ENCODE measurements around the gene AP3B1. TPM values are rescaled to one million over a fixed set of nuclear protein-coding genes. Genes with fewer than 3 reads are reported as not detected.

AP3B1 gene
- total and polyA plus RNA-seq, 2 donors (not counting 1 experiment from before 2014, with no cell fraction given) = 26.8 to 58.9 TPM

GRCh38 chr5:78113689-78114264 is 180.7 kb downstream of the AP3B1 start:
- H3K4me2 ChIP-seq (replicated peaks; ENCODE audit: low read depth, low read length, poor library complexity, severe bottlenecking) = peak overlapping the region; percentile 70
- H3K9me3 Mint-ChIP-seq (ENCODE audit: insufficient read depth) = no peaks in the 10 kb centered on the region
- ChIA-PET POLR2A (interaction anchor here (0.6 kb wide), 1 partner anchor 1037 kb away, joined by 10 read pairs; no protein-coding TSS in a partner anchor), CTCF (interaction anchor here (0.6 to 0.9 kb wide), 2 partner anchors 10 to 12 kb away, joined by 3 read pairs; no protein-coding TSS in a partner anchor)
- H3K27me3 Mint-ChIP-seq = no peaks in the 10 kb centered on the region
- peaks cover 0 to 7% (median 0%) of the 10 kb centered on the region in 3 donors for H3K9me3 ChIP-seq (ENCODE audit: control extremely low read depth in 1 of 3, control insufficient read depth in 2 of 3, insufficient read depth in 1 of 3, low read length in 2 of 3)
- H3K36me3 ChIP-seq (replicated peaks in 1 of 2; ENCODE audit: control extremely low read depth in 1 of 2, control insufficient read depth in 1 of 2, extremely low read depth in 1 of 2, insufficient read depth in 2 of 2, low read length in 1 of 2) = no peaks in the 10 kb centered on the region
- H2AFZ ChIP-seq (ENCODE audit: insufficient read depth, low read depth, low read length, poor library complexity, severe bottlenecking) = peak overlapping the region; percentile 58
- H3K4me3 Mint-ChIP-seq = peak overlapping the region; percentile 81
- WGBS (ENCODE audit: insufficient coverage) = 17% methylated on average over 2 of the region's 5 CpGs
- H3K27ac Mint-ChIP-seq = peak overlapping the region; percentile 75
- H3K4me1 ChIP-seq (ENCODE audit: control insufficient read depth in 2 of 2, insufficient read depth in 2 of 2, low read length in 2 of 2) = peaks cover 44 to 55% of the 10 kb centered on the region in 2 donors
- peak overlapping the region; percentile 57 for H3K9ac ChIP-seq (ENCODE audit: low read length)
- peak; percentile 60 for ATAC-seq (ENCODE audit: low read depth)
- TF ChIP-seq EZH2 (IDR thresholded peaks at IDR 0.05; ENCODE audit: borderline replicate concordance, insufficient read depth, low read depth, low read length, poor library complexity, severe bottlenecking) (no peak), CTCF (IDR thresholded peaks at IDR 0.05) (no peak)
- H3K27ac ChIP-seq (ENCODE audit: low read length in 2 of 2) = peak overlapping the region; percentile 58 to 83
- H3K79me2 ChIP-seq (ENCODE audit: control insufficient read depth, insufficient read depth, low read length) = peaks cover 44% of the 10 kb centered on the region
- H3K4me1 Mint-ChIP-seq = peaks cover 50% of the 10 kb centered on the region
- no peaks in the 10 kb centered on the region for H3K27me3 ChIP-seq (replicated peaks in 1 of 4; ENCODE audit: control extremely low read depth in 1 of 4, control insufficient read depth in 3 of 4, insufficient read depth in 4 of 4, low read length in 3 of 4)
- no peaks in the 10 kb centered on the region for H4K20me1 ChIP-seq (ENCODE audit: control insufficient read depth, insufficient read depth, low read length, poor library complexity, severe bottlenecking)
- peak overlapping the region; percentile 30 to 62 (median 58) for H3K4me3 ChIP-seq (ENCODE audit: control extremely low read depth in 1 of 5, extremely low read depth in 1 of 5, insufficient read depth in 1 of 5, low read depth in 2 of 5, low read length in 4 of 5)
- peak; percentile 63 for DNase-seq
- intact Hi-C loops (cut with micrococcal nuclease) = loop anchor here (5.0 kb wide), 3 partner anchors 49 to 621 kb away; partner anchors contain the start of genes SCAMP1 and WDR41

DNA sequence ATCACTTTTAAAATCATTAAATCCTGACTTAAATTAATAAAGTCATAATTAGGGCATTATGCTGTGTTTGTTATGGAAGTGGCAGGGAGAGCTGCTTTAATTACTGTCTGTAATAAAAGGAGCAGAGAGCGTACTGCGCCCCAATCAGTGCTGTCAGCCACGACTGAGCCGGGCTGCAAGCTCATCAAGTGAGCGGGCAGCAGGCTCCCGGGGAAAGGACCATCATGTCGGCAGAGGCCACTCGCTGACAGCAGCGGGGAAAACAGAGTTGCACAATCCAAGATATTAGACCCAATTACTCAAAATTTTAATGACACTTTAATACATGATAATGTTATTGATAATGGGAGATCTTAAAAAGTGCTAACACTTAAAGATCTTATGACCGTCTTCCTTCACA is 181.6 kb downstream of the AP3B1 start:
- CTCF ChIA-PET = interaction anchor here (1.2 kb wide), 1 partner anchor 15 kb away, joined by 4 read pairs; no protein-coding TSS in a partner anchor
- H4K20me1 ChIP-seq (ENCODE audit: control insufficient read depth, insufficient read depth, low read length, poor library complexity, severe bottlenecking) = no peaks in the 10 kb centered on the region
- H3K36me3 ChIP-seq (replicated peaks in 1 of 2; ENCODE audit: control extremely low read depth in 1 of 2, control insufficient read depth in 1 of 2, extremely low read depth in 1 of 2, insufficient read depth in 2 of 2, low read length in 1 of 2) = no peaks in the 10 kb centered on the region
- peak overlapping the region; percentile 58 to 83 for H3K27ac ChIP-seq (ENCODE audit: low read length in 2 of 2)
- TF ChIP-seq EZH2 (IDR thresholded peaks at IDR 0.05; ENCODE audit: borderline replicate concordance, insufficient read depth, low read depth, low read length, poor library complexity, severe bottlenecking) (no peak), CTCF (IDR thresholded peaks at IDR 0.05) (no peak)
- H3K9ac ChIP-seq (ENCODE audit: low read length) = peak overlapping the region; percentile 57
- no peak for DNase-seq
- peaks cover 44% of the 10 kb centered on the region for H3K79me2 ChIP-seq (ENCODE audit: control insufficient read depth, insufficient read depth, low read length)
- peaks cover 58% of the 10 kb centered on the region for H3K4me1 Mint-ChIP-seq
- peak overlapping the region; percentile 83 for H3K27ac Mint-ChIP-seq
- H3K27me3 ChIP-seq (replicated peaks in 1 of 4; ENCODE audit: control extremely low read depth in 1 of 4, control insufficient read depth in 3 of 4, insufficient read depth in 4 of 4, low read length in 3 of 4) = no peaks in the 10 kb centered on the region
- POLR2A ChIA-PET = interaction anchor here (0.6 kb wide), 1 partner anchor 26 kb away, joined by 9 read pairs; no protein-coding TSS in a partner anchor
- no peak for ATAC-seq (ENCODE audit: low read depth)
- no peaks in the 10 kb centered on the region for H3K27me3 Mint-ChIP-seq
- WGBS (ENCODE audit: insufficient coverage) = 80% methylated on average over 5 of the region's 10 CpGs
- peaks cover 52 to 61% of the 10 kb centered on the region in 2 donors for H3K4me1 ChIP-seq (ENCODE audit: control insufficient read depth in 2 of 2, insufficient read depth in 2 of 2, low read length in 2 of 2)
- intact Hi-C loops (cut with micrococcal nuclease) = loop anchor here (5.0 kb wide), 3 partner anchors 49 to 621 kb away; partner anchors contain the start of genes SCAMP1 and WDR41
- no peak overlapping the region for H2AFZ ChIP-seq (ENCODE audit: insufficient read depth, low read depth, low read length, poor library complexity, severe bottlenecking)
- H3K9me3 Mint-ChIP-seq (ENCODE audit: insufficient read depth) = no peaks in the 10 kb centered on the region
- H3K4me3 ChIP-seq (ENCODE audit: control extremely low read depth in 1 of 5, extremely low read depth in 1 of 5, insufficient read depth in 1 of 5, low read depth in 2 of 5, low read length in 4 of 5) = peak overlapping the region; percentile 30 to 62 (median 58)
- H3K9me3 ChIP-seq (ENCODE audit: control extremely low read depth in 1 of 3, control insufficient read depth in 2 of 3, insufficient read depth in 1 of 3, low read length in 2 of 3) = peaks cover 0 to 3% (median 0%) of the 10 kb centered on the region in 3 donors
- peak overlapping the region; percentile 70 for H3K4me2 ChIP-seq (replicated peaks; ENCODE audit: low read depth, low read length, poor library complexity, severe bottlenecking)
- peak overlapping the region; percentile 85 for H3K4me3 Mint-ChIP-seq
